Measurements from ENCODE around the gene HPSE.

DNA sequence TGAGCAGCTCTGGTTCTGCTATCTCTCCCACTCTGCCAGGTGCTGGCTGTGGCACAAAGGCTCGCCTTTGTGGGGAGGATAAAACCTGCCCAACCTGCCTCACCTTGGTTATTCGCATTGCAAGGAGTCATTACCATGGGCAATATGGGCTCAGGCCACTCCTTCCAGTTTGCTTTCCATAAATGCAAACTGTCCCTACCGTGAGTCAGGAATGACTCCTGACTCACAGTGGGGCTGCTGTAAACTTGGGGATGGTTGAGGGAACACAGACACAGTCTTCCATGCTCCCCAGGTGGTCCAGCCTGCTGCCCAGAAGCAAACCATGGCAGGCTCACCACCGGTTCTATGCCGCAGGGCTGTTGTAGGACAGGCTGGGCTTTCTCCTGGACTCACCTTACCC lies 86.2 kb downstream of the HPSE start:
- TF ChIP-seq, protein P1, sequence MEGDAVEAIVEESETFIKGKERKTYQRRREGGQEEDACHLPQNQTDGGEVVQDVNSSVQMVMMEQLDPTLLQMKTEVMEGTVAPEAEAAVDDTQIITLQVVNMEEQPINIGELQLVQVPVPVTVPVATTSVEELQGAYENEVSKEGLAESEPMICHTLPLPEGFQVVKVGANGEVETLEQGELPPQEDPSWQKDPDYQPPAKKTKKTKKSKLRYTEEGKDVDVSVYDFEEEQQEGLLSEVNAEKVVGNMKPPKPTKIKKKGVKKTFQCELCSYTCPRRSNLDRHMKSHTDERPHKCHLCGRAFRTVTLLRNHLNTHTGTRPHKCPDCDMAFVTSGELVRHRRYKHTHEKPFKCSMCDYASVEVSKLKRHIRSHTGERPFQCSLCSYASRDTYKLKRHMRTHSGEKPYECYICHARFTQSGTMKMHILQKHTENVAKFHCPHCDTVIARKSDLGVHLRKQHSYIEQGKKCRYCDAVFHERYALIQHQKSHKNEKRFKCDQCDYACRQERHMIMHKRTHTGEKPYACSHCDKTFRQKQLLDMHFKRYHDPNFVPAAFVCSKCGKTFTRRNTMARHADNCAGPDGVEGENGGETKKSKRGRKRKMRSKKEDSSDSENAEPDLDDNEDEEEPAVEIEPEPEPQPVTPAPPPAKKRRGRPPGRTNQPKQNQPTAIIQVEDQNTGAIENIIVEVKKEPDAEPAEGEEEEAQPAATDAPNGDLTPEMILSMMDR (conservative IDR thresholded peaks at IDR 0.05 in 1 of 2, IDR thresholded peaks at IDR 0.05 in 1 of 2; ENCODE audit: low read depth in 1 of 2, low read length in 2 of 2), result no peak
- no peak for TF ChIP-seq EZH2 (IDR thresholded peaks at IDR 0.05; ENCODE audit: low read length, missing control alignments)

Measured in fibroblast of lung (primary cell).